WTC11 (cell line): Measurements from ENCODE around the gene KCNG2. TPM values are rescaled to one million over a fixed set of nuclear protein-coding genes. Genes with fewer than 3 reads are reported as not detected.

Source experiments
- ATAC-seq: fragments of 200-7000 bp; cut with Tn5 transposase; 2 replicates; pipeline ENCODE4 v1.10.0; 2021; ENCODE audit warnings: mild to moderate bottlenecking, moderate library complexity
- CTCF ChIA-PET: fragments of 300-600 bp; sonication (Branson Sonifier 250); formaldehyde crosslinking; loops from one replicate; lab custom pipeline; 2021; ENCODE audit warnings: antibody characterized with exemption; lab: Charles Lee
- POLR2A ChIA-PET: fragments of 350-600 bp; sonication (Branson Sonifier 250); formaldehyde crosslinking; loops from one replicate; lab custom pipeline; 2021; ENCODE audit warnings: antibody characterized with exemption; lab: Charles Lee
- DNase-seq: peaks from one replicate; pipeline ENCODE4 v3.0.0; 2021; ENCODE audit warnings: low spot score
- H3K27ac Mint-ChIP-seq: 2 replicates; pipeline ENCODE4 v1.8.0; 2021; ENCODE audit warnings: mixed read lengths
- H3K27me3 Mint-ChIP-seq: 2 replicates; pipeline ENCODE4 v1.8.0; 2021; ENCODE audit warnings: low read depth, mild to moderate bottlenecking, moderate library complexity, mixed read lengths
- H3K36me3 Mint-ChIP-seq: 2 replicates; pipeline ENCODE4 v1.8.0; 2021; ENCODE audit warnings: mixed read lengths
- H3K4me1 Mint-ChIP-seq: 2 replicates; pipeline ENCODE4 v1.8.0; 2022; ENCODE audit warnings: mixed read lengths
- H3K4me3 Mint-ChIP-seq: 2 replicates; pipeline ENCODE4 v1.8.0; 2021; ENCODE audit warnings: mild to moderate bottlenecking, moderate library complexity, mixed read lengths
- H3K9me3 Mint-ChIP-seq: 2 replicates; pipeline ENCODE4 v1.8.0; 2021; ENCODE audit warnings: mixed read lengths
- CREM ChIP-seq: sonication (generic); formaldehyde crosslinking; IDR thresholded peaks from 2 replicates; pipeline ENCODE4 v1.8.1; 2022; ENCODE audit warnings: mild to moderate bottlenecking, missing genetic modification reagents, moderate library complexity
- E2F4 ChIP-seq: sonication (generic); formaldehyde crosslinking; IDR thresholded peaks from 2 replicates; pipeline ENCODE4 v1.8.1; 2022; ENCODE audit warnings: low read depth, mild to moderate bottlenecking, moderate library complexity, missing genetic modification reagents, borderline replicate concordance
- E2F5 ChIP-seq: sonication (generic); formaldehyde crosslinking; IDR thresholded peaks from 2 replicates; pipeline ENCODE4 v1.8.1; 2022; ENCODE audit warnings: mild to moderate bottlenecking, moderate library complexity, missing genetic modification reagents
- FOXP1 ChIP-seq: sonication (generic); formaldehyde crosslinking; IDR thresholded peaks from 2 replicates; pipeline ENCODE4 v1.8.0; 2022; ENCODE audit warnings: missing genetic modification reagents, mild to moderate bottlenecking, moderate library complexity, borderline replicate concordance
- FOXP4 ChIP-seq: sonication (generic); formaldehyde crosslinking; IDR thresholded peaks from 2 replicates; pipeline ENCODE4 v1.8.0; 2022; ENCODE audit warnings: mild to moderate bottlenecking, missing genetic modification reagents
- GABPB1 ChIP-seq: sonication (generic); formaldehyde crosslinking; IDR thresholded peaks from 2 replicates; pipeline ENCODE4 v1.8.1; 2023; ENCODE audit warnings: mild to moderate bottlenecking, missing genetic modification reagents
- GTF2I ChIP-seq: fragments of 250-450 bp; sonication (Bioruptor Pico); conservative IDR thresholded peaks from 2 replicates; pipeline ENCODE4 v1.4.0; 2021; ENCODE audit warnings: mild to moderate bottlenecking
- MAX ChIP-seq: sonication (generic); formaldehyde crosslinking; IDR thresholded peaks from 2 replicates; pipeline ENCODE4 v1.8.0; 2022; ENCODE audit warnings: mild to moderate bottlenecking, missing genetic modification reagents
- MXD4 ChIP-seq: fragments of 250-450 bp; sonication (Bioruptor Pico); IDR thresholded peaks from 2 replicates; pipeline ENCODE4 v1.8.0; 2021; ENCODE audit warnings: mild to moderate bottlenecking, moderate library complexity, borderline replicate concordance
- NFE2L1 ChIP-seq: sonication (generic); formaldehyde crosslinking; IDR thresholded peaks from 2 replicates; pipeline ENCODE4 v1.8.1; 2023; ENCODE audit warnings: missing genetic modification reagents
- NR3C1 ChIP-seq: sonication (generic); formaldehyde crosslinking; conservative IDR thresholded peaks from 2 replicates; pipeline ENCODE4 v1.8.1; 2023; ENCODE audit warnings: low read depth, mild to moderate bottlenecking, missing genetic modification reagents
- OVOL2 ChIP-seq: fragments of 250-450 bp; sonication (Bioruptor Pico); IDR thresholded peaks from 2 replicates; pipeline ENCODE4 v1.9.0; 2021; ENCODE audit warnings: mild to moderate bottlenecking, borderline replicate concordance
- PREB ChIP-seq: sonication (generic); formaldehyde crosslinking; IDR thresholded peaks from 2 replicates; pipeline ENCODE4 v1.8.1; 2022; ENCODE audit warnings: mild to moderate bottlenecking, missing genetic modification reagents, moderate library complexity, borderline replicate concordance
- SOX15 ChIP-seq: fragments of 250-450 bp; sonication (Bioruptor Pico); IDR thresholded peaks from 2 replicates; pipeline ENCODE4 v1.9.0; 2021; ENCODE audit warnings: mild to moderate bottlenecking
- TEAD1 ChIP-seq: sonication (generic); formaldehyde crosslinking; IDR thresholded peaks from 2 replicates; pipeline ENCODE4 v1.8.0; 2022; ENCODE audit warnings: mild to moderate bottlenecking, missing genetic modification reagents
- ZMAT4 ChIP-seq: fragments of 250-450 bp; sonication (Bioruptor Pico); IDR thresholded peaks from 2 replicates; pipeline ENCODE4 v1.9.0; 2021; ENCODE audit warnings: mild to moderate bottlenecking
- ZNF121 ChIP-seq: sonication (generic); formaldehyde crosslinking; IDR thresholded peaks from 2 replicates; pipeline ENCODE4 v1.8.0; 2023; ENCODE audit warnings: missing genetic modification reagents
- ZNF138 ChIP-seq: sonication (generic); formaldehyde crosslinking; conservative IDR thresholded peaks from 2 replicates; pipeline ENCODE4 v1.8.1; 2022; ENCODE audit warnings: mild to moderate bottlenecking, moderate library complexity, missing genetic modification reagents
- ZNF423 ChIP-seq: fragments of 250-450 bp; sonication (Bioruptor Pico); IDR thresholded peaks from 2 replicates; pipeline ENCODE4 v2.1.2; 2022; ENCODE audit warnings: mild to moderate bottlenecking, moderate library complexity
- total RNA-seq: library from RNA; stranded (reverse); gene quantifications from 3 replicates; pipeline ENCODE4 v1.2.3, GENCODE V29; 2021

KCNG2 gene
- total RNA-seq, 1 experiment from 2014 or later = 0.50 TPM

GRCh38 chr18:79756143-79756500 is 41.6 kb upstream of the KCNG2 start:
- no peak for ATAC-seq
- no peaks in the 10 kb centered on the region for H3K27me3 Mint-ChIP-seq
- no peak overlapping the region for H3K4me3 Mint-ChIP-seq
- no peak overlapping the region for H3K27ac Mint-ChIP-seq
- peaks cover 14% of the 10 kb centered on the region for H3K36me3 Mint-ChIP-seq
- DNase-seq = no peak
- no peaks in the 10 kb centered on the region for H3K4me1 Mint-ChIP-seq
- POLR2A ChIA-PET = no interaction called here
- CTCF ChIA-PET = no interaction called here
- TF ChIP-seq PREB = no peak
- peaks cover 18% of the 10 kb centered on the region for H3K9me3 Mint-ChIP-seq

- CTCF ChIA-PET = no interaction called here
Measured at GRCh38 chr18:79756826-79757225, 40.9 kb upstream of the KCNG2 start.

GRCh38 chr18:79760348-79760747 is 37.4 kb upstream of the KCNG2 start:
- H3K4me1 Mint-ChIP-seq = no peaks in the 10 kb centered on the region
- DNase-seq (no peak), ATAC-seq (no peak)
- H3K27ac Mint-ChIP-seq = no peak overlapping the region
- H3K9me3 Mint-ChIP-seq = peaks cover 41% of the 10 kb centered on the region
- peaks cover under 1% of the 10 kb centered on the region; the same call in 1 of the 2 replicates for H3K36me3 Mint-ChIP-seq
- POLR2A ChIA-PET = no interaction called here
- CTCF ChIA-PET = no interaction called here
- H3K27me3 Mint-ChIP-seq = no peaks in the 10 kb centered on the region
- no peak overlapping the region for H3K4me3 Mint-ChIP-seq
- TF ChIP-seq ZNF138 = no peak
- TF ChIP-seq ZMAT4 (CRISPR knock-in tag) = no peak
- TF ChIP-seq ZNF423 (CRISPR knock-in tag) = no peak
- TF ChIP-seq E2F5 = no peak
- no peak for TF ChIP-seq ZNF121 (CRISPR knock-in tag)
- no peak for TF ChIP-seq OVOL2 (CRISPR knock-in tag)
- TF ChIP-seq MAX (CRISPR knock-in tag) = no peak
- no peak for TF ChIP-seq E2F4 (CRISPR knock-in tag)
- no peak for TF ChIP-seq GABPB1 (CRISPR knock-in tag)
- no peak for TF ChIP-seq FOXP1 (CRISPR knock-in tag)
- no peak for TF ChIP-seq MXD4
- TF ChIP-seq GTF2I (CRISPR knock-in tag) = no peak
- no peak for TF ChIP-seq TEAD1 (CRISPR knock-in tag)
- TF ChIP-seq CREM (CRISPR knock-in tag) = no peak
- TF ChIP-seq SOX15 (CRISPR knock-in tag) = no peak

More at GRCh38 chr18:79756826-79757225, 40.9 kb upstream of the KCNG2 start:
- Mint-ChIP-seq H3K9me3 (peaks cover 24% of the 10 kb centered on the region), H3K4me1 (no peaks in the 10 kb centered on the region), H3K36me3 (peaks cover 14% of the 10 kb centered on the region), H3K27me3 (no peaks in the 10 kb centered on the region), H3K4me3 (no peak overlapping the region), H3K27ac (no peak overlapping the region)
- ATAC-seq (no peak), DNase-seq (no peak)
- TF ChIP-seq CREM (CRISPR knock-in tag) (no peak), FOXP4 (CRISPR knock-in tag) (no peak), NR3C1 (CRISPR knock-in tag) (no peak), TEAD1 (CRISPR knock-in tag) (no peak), NFE2L1 (no peak), ZMAT4 (CRISPR knock-in tag) (no peak)
- POLR2A ChIA-PET = no interaction called here
